GM18909 (cell line): ENCODE data around the gene OXSR1.

ENCODE experiments used
- ATAC-seq: cut with Tn5 transposase; IDR thresholded peaks from one replicate; pipeline ENCODE4 v1.9.1; 2021; ENCODE audit warnings: mild to moderate bottlenecking; ENCODE audit not compliant: unreplicated experiment, poor library complexity

Gene OXSR1

GRCh38 chr3:38164952-38165721 lies at the start of gene OXSR1:
TSS of gene OXSR1 (plus strand) at chr3:38165537. CDS start at chr3:38165877, 340 bp downstream.
- ATAC-seq, result peak; percentile 92

- no peak for ATAC-seq
Observed at GRCh38 chr3:38115645-38116427, 49.5 kb upstream of the OXSR1 start.

DNA sequence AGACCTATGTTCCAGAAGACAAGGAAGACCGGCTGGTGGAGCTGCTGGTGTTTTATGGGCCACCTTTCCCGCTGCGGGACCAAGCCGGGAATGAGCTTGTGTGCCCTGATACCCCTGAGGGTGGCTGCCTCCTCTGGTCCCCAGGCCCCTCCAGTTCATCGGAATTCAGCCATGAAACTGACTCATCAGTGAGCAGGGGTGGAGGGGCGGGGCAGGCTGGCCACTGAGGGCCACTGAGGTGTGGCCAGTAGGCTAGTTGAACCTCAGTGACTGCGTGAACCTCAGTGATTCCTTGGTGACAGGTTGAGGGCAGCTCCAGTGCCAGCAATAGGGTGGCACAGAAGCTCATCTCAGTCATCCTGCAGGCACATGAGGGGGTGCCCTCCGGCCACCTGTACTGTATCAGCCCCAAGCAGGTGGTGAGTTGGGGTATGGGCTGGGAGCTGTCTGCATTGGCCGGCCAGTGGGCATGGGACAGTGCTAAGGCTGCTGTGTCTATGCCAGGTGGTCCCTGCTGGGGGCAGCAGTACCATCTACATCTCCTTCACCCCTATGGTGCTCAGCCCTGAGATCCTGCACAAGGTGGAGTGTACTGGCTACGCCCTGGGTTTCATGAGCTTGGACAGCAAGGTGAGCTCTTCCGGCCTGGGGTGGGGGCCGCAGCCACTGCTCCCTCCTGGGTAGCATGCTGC lies 48.7 kb upstream of the OXSR1 start:
- no peak for ATAC-seq

DNA sequence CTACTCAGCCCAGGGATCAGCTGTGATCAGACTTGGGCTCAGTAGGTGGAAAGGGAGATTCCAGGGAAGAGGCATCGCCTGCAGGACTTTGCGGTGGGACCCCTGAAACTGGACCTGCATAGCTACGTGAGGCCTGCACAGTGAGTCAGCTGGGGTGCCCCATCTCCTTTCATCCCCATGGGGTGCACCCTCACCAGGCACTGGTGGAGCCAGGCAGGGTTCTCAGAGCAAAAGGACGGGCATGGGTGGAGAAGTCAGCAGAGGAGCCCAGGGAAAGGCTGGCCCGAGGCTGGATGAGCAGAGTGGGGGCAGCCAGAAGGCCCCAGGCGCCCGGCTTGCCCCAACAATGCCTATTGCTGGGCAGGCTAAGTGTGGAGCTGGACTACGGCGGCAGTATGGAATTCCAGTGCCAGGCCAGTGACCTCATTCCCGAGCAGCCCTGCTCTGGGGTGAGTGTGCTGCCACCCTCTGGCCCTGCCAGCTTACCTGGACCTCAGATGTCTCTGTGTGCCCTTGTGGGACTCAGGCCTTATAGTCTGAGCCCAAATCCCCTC lies 48.1 kb upstream of the OXSR1 start:
- ATAC-seq, result no peak

GRCh38 chr3:38117748-38118420 lies 47.5 kb upstream of the OXSR1 start:
- ATAC-seq, result peak; percentile 82

- ATAC-seq, result no peak
Observed at GRCh38 chr3:38118421-38119247, 46.7 kb upstream of the OXSR1 start.

DNA sequence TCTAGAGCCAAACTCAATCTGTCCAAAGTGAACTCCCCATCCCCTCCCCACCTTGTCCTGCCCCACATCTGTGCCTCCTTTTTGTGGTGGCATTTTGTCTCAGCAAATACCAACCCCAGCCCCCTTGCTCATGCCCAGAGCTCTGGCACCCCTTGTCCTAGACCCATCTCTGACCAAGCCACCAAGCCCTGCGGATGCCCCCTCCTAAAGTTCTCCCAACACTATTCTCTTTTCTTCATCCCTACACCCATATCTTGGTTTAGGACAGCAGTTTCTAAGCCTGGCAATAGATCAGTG lies 46.1 kb upstream of the OXSR1 start:
- no peak for ATAC-seq

GRCh38 chr3:38119821-38120692 lies 45.3 kb upstream of the OXSR1 start:
- ATAC-seq, result no peak

GRCh38 chr3:38120693-38121450 lies 44.5 kb upstream of the OXSR1 start:
- no peak for ATAC-seq

- ATAC-seq, result no peak
Observed at GRCh38 chr3:38121451-38121831, 43.9 kb upstream of the OXSR1 start.

DNA sequence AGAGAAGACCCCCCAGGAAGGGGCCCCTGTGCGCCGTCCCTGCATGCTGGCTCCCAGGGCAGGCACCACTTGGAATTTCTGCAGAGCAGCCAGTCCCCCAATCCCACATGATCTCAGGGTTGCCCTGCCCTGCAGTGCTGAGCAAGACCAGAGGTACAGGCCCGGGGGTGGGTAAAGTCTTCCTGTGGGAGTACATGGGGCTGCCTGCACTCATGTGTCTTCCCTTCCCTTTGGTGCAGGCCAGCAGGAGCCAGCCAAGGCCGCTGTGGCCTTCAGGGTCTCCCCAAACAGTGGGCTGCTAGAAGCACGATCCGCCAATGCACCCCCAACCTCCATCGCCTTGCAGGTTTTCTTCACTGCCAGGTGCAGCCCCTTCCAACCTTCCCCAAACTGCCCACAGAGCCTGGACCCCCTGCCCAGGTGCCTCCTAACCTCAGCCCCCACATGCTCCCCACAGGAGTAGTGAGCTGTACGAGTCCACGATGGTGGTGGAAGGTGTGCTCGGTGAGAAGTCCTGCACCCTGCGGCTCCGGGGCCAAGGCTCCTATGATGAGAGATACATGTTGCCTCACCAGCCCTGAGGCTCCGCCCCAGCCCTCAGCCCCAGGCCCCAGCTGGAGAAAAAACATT lies 43.4 kb upstream of the OXSR1 start:
- ATAC-seq, result no peak

- ATAC-seq, result no peak
Observed at GRCh38 chr3:38122712-38123290, 42.5 kb upstream of the OXSR1 start.

- no peak for ATAC-seq
Observed at GRCh38 chr3:38124324-38125122, 40.8 kb upstream of the OXSR1 start.

DNA sequence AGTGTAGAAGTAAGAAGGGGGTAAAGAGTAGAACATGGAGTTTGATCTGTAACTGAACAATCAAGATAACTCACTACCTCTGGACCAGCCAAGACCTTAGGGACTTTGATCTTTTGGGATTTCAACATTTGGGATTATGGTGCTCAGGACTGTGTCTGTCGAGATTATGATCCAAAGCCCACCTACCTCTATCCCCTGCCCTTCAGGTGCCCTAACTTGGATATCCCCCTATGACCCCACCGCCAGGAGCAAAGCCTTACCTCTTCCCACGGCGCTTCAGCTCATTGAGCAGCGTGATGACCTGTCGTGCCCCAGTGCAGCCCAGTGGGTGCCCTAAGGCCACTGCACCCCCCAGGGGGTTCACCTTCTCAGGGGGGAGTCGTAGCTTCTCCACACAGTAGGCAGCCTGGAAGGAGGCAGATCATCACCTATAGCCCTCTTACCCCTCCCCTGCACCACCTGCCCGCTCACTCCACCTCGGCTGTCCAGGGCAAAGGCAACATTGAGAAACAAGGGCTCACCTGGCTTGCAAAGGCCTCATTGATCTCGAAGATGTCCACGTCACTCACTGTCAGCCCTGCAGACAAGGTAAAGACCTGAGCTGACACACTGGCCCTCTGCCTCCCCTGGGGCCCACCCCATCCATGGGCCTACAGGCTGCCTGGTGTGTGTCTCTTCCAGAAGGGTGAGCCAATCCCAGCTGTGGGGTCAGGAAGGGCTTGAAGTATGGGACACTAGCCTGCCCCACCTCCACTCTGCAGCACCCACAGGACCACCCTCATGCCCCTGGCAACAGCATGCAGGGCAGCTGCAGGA lies 39.8 kb upstream of the OXSR1 start:
- no peak for ATAC-seq

- no peak for ATAC-seq
Observed at GRCh38 chr3:38126121-38126892, 39.0 kb upstream of the OXSR1 start.
